ENCODE data around the gene MMAB.

DNA sequence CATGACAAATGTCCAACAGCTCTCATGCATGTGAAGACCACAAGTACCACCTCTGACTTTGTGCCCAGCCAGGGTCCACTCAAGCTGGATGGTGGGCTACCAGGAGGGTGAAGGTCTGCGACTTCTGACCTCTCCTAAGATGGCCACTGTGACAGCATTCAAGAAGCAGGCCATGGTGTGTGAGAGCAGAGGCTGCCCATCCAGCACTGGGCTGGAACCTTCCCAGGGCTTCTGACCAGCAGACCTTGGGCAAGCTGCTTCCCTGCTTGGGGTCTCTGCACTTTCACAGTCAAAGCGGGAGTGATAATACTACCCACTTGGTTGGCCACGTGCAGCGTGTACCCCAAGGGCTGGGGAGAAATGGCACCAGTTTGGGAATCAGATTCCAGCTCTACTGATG is 10.4 kb downstream of the MMAB start:
- no peak for TF ChIP-seq POLR2A (IDR thresholded peaks at IDR 0.05; ENCODE audit: low read length)
- TF ChIP-seq CTCF (IDR thresholded peaks at IDR 0.05) = no peak
- TF ChIP-seq EP300 (IDR thresholded peaks at IDR 0.05) = no peak
- TF ChIP-seq HEYL (CRISPR knock-in tag; IDR thresholded peaks at IDR 0.05) = no peak
- TF ChIP-seq RFX5 (IDR thresholded peaks at IDR 0.05) = no peak
- TF ChIP-seq JUN (IDR thresholded peaks at IDR 0.05) = no peak
- TF ChIP-seq MYC (IDR thresholded peaks at IDR 0.05; ENCODE audit: borderline replicate concordance, low read length) = no peak
- no peak for TF ChIP-seq NFE2L2 (conservative IDR thresholded peaks at IDR 0.05; ENCODE audit: low read length)
- no peak for TF ChIP-seq ESRRA (IDR thresholded peaks at IDR 0.05; ENCODE audit: borderline replicate concordance, low read length)
- TF ChIP-seq MAX (IDR thresholded peaks at IDR 0.05) = no peak
- TF ChIP-seq, protein P1, sequence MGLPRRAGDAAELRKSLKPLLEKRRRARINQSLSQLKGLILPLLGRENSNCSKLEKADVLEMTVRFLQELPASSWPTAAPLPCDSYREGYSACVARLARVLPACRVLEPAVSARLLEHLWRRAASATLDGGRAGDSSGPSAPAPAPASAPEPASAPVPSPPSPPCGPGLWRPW (IDR thresholded peaks at IDR 0.05) = no peak
- TF ChIP-seq HDAC2 (IDR thresholded peaks at IDR 0.05) = no peak
- no peak for TF ChIP-seq PHF8 (IDR thresholded peaks at IDR 0.05; ENCODE audit: borderline replicate concordance, low read depth)
